AG10803 (cell line): ENCODE measurements around the gene NLN.

ENCODE experiments used
- DNase-seq: peaks from one replicate; pipeline ENCODE4 v3.0.0; 2010; ENCODE audit warnings: low read depth
- H3K4me3 ChIP-seq: 2 replicates; pipeline ENCODE4 v1.5.1; 2011; ENCODE audit warnings: mild to moderate bottlenecking, low read length, control low read depth
- CTCF ChIP-seq: conservative IDR thresholded peaks from 2 replicates; pipeline ENCODE4 v1.5.1; 2011; ENCODE audit warnings: mild to moderate bottlenecking, low read length, control low read depth, inconsistent platforms

The NLN gene

DNA sequence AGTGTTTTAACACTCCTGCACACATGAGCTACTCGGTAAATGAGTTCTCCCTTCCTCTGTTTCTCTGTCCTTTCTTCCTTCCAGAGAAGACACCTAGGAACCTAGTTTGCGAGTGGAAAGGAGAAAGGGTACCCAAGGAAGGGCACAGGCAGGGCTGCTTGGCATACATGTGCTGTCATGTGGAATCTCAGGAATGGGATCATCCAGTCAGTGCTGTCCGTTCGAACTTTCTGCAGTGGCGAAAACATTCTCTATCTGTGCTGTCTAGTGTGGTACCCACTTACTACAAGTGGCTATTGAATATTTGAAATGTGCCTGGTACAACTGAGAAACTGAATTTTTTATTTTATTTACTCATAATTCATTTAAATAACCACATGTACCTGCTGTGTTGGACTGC lies 28.0 kb downstream of the NLN start:
- no peak for DNase-seq
- H3K4me3 ChIP-seq: no peak overlapping the region
- TF ChIP-seq CTCF: no peak

- no peak overlapping the region for H3K4me3 ChIP-seq
- peak; percentile 9 for DNase-seq
- no peak for TF ChIP-seq CTCF
Measured at GRCh38 chr5:65750938-65751337, 28.9 kb downstream of the NLN start.

GRCh38 chr5:65753189-65753588 lies 31.2 kb downstream of the NLN start:
- H3K4me3 ChIP-seq: no peak overlapping the region
- DNase-seq: no peak
- no peak for TF ChIP-seq CTCF

DNA sequence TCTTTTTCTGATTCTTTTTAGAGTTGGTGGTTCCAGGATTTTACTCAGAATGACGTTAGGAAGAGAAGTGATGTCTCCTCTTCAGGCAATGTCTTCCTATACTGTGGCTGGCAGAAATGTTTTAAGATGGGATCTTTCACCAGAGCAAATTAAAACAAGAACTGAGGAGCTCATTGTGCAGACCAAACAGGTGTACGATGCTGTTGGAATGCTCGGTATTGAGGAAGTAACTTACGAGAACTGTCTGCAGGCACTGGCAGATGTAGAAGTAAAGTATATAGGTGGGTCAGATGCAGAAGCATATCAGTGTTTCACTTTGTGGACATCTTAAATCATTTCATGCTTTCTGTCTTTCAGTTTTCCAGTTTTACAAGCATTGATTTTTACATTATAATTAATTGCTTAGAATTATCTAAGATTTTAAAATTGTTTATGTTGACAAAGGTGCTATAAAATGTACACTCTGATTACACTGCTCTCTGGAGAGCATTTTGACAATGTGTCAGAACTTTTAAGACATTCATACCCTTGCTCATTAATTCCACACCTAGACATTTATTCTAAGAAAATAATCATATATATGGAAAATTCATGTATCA lies 36.6 kb downstream of the NLN start:
- DNase-seq: no peak
- no peak overlapping the region for H3K4me3 ChIP-seq
- no peak for TF ChIP-seq CTCF

DNA sequence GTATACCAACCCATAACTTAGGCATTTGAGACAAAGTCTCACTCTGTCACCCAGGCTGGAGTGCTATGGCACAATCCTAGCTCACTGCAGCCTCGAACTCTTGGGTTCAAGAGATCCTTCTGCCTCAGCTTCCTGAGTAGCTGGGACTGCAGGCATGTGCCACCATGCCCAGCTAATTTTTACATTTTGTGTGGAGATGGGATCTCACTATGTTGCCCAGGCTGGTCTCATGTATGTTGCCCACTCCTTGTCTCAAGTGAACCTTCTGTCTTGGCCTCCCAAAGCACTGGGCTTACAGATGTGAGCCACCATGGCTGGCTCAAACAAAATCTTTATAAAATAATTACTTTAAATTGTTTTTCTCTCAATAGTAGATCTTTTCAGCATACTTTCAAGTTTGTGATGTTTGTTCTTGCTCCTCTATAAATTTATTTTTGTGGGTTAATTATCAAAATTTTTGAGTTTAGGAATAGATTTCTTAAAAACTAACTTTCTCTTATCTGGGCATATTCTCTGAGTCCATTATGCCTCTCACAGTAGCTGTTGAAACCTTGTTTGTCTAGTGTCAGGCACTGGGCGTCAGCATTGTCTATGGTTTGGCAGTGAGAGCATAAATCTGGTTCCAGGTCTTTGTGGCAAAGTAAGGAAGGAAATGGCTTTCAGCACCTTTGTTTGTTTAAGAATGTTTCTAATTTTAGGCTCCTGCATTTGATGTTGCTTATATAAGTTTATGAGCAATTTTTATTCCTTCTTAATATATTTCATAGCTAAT lies 38.7 kb downstream of the NLN start:
- peak; percentile 82 for DNase-seq
- peak; percentile 65 for TF ChIP-seq CTCF
- no peak overlapping the region for H3K4me3 ChIP-seq

DNA sequence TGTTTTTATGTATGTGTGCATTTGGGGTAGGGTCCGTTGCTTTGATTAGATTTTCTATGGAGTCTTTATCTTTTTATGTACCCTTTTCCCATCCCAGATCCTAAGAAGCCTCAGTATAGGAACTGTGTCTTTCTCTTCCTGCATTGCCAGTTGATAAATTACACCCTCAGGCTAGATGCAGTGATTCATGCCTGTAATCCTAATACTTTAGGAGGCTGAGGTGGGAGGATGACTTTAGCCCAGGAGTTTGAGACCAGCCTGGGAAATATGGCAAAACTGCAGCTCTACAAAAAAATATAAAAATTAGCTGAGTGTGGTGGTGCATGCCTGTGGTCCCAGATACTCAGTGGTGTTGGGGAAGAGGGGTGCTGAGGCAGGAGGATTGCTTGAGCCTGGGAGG lies 40.2 kb downstream of the NLN start:
- H3K4me3 ChIP-seq: no peak overlapping the region
- no peak for TF ChIP-seq CTCF
- no peak for DNase-seq

- no peak for DNase-seq
- no peak overlapping the region for H3K4me3 ChIP-seq
- TF ChIP-seq CTCF: no peak
Measured at GRCh38 chr5:65765582-65765981, 43.6 kb downstream of the NLN start.
